Brain microvascular endothelial cell (primary cell): Measurements from ENCODE around the gene TMEM185B.

Experiments
- DNase-seq: peaks from one replicate; pipeline ENCODE4 v3.0.0-alpha.2; 2020
- H3K27ac ChIP-seq: fragments of 250-450 bp; sonication (Bioruptor Pico); 2 replicates; pipeline ENCODE4 v1.5.1; 2020; ENCODE audit warnings: mild to moderate bottlenecking, moderate library complexity
- H3K27me3 ChIP-seq: fragments of 250-450 bp; sonication (Bioruptor Pico); replicated peaks from 2 replicates; pipeline ENCODE4 v1.5.1; 2020; ENCODE audit warnings: mild to moderate bottlenecking
- H3K36me3 ChIP-seq: fragments of 250-450 bp; sonication (Bioruptor Pico); replicated peaks from 2 replicates; pipeline ENCODE4 v1.5.1; 2020; ENCODE audit warnings: mild to moderate bottlenecking
- H3K4me3 ChIP-seq: 2 replicates; pipeline ENCODE4 v1.5.1; 2011; ENCODE audit warnings: low read depth, mild to moderate bottlenecking, control low read depth, low read length, moderate library complexity
- CTCF ChIP-seq: IDR thresholded peaks from 2 replicates; pipeline ENCODE4 v1.5.1; 2011; ENCODE audit warnings: low read depth, mild to moderate bottlenecking, moderate library complexity, low read length, control low read depth, inconsistent platforms; ENCODE audit errors: missing control alignments
- in situ Hi-C: cut with HindIII; loops from 2 replicates; pipeline ENCODE4 v1.10.0; 2017; ENCODE audit warnings: low sequenced_read_pairs, low pct_ligation_motif_present

TMEM185B gene

GRCh38 chr2:120258196-120258595 lies 35.0 kb upstream of the TMEM185B start:
- in situ Hi-C loops, result no loop called here
- Histone ChIP-seq H3K27ac (no peak overlapping the region), H3K27me3 (no peaks in the 10 kb centered on the region), H3K4me3 (no peak overlapping the region), H3K36me3 (no peaks in the 10 kb centered on the region)
- TF ChIP-seq CTCF, result no peak
- DNase-seq, result no peak

- no peaks in the 10 kb centered on the region for H3K27me3 ChIP-seq
- H3K36me3 ChIP-seq, result no peaks in the 10 kb centered on the region
- in situ Hi-C loops, result no loop called here
- no peak overlapping the region for H3K27ac ChIP-seq
- H3K4me3 ChIP-seq, result no peak overlapping the region
- no peak for DNase-seq
- no peak for TF ChIP-seq CTCF
Observed at GRCh38 chr2:120257522-120257921, 34.3 kb upstream of the TMEM185B start.

- no peaks in the 10 kb centered on the region for H3K36me3 ChIP-seq
- no peak overlapping the region for H3K27ac ChIP-seq
- DNase-seq, result no peak
- no peaks in the 10 kb centered on the region for H3K27me3 ChIP-seq
- no peak for TF ChIP-seq CTCF
- in situ Hi-C loops, result no loop called here
- H3K4me3 ChIP-seq, result no peak overlapping the region
Observed at GRCh38 chr2:120256651-120257000, 33.4 kb upstream of the TMEM185B start.

- TF ChIP-seq CTCF, result no peak
- H3K27me3 ChIP-seq, result no peaks in the 10 kb centered on the region
- no peak overlapping the region for H3K27ac ChIP-seq
- no peak for DNase-seq
- no peak overlapping the region for H3K4me3 ChIP-seq
- H3K36me3 ChIP-seq, result no peaks in the 10 kb centered on the region
- in situ Hi-C loops, result no loop called here
Observed at GRCh38 chr2:120255986-120256650, 32.9 kb upstream of the TMEM185B start.

GRCh38 chr2:120255071-120255470 lies 31.9 kb upstream of the TMEM185B start:
- in situ Hi-C loops, result no loop called here

More at GRCh38 chr2:120255071-120255470, 31.9 kb upstream of the TMEM185B start:
- no peaks in the 10 kb centered on the region for H3K36me3 ChIP-seq
- TF ChIP-seq CTCF, result no peak
- no peak for DNase-seq
- H3K4me3 ChIP-seq, result no peak overlapping the region
- no peaks in the 10 kb centered on the region for H3K27me3 ChIP-seq
- H3K27ac ChIP-seq, result no peak overlapping the region
